ENCODE measurements around the gene C21orf91.
"Not testable (repeated sequence)": the region's sequence is repeated elsewhere in the genome, so short reads cannot be mapped to it uniquely, and the experiment has no call there.

C21orf91 gene

GRCh38 chr21:17775431-17776126, 43.6 kb downstream of the C21orf91 start:
- H3K9me3 ChIP-seq (ENCODE audit: control insufficient read depth, low read length): no peaks in the 10 kb centered on the region
- no peak overlapping the region for H3K4me3 ChIP-seq (ENCODE audit: low read length)
- DNase-seq (ENCODE audit: low read depth): no peak
- H3K27me3 ChIP-seq (replicated peaks; ENCODE audit: control insufficient read depth, insufficient read depth, low read length): no peaks in the 10 kb centered on the region
- H3K4me1 ChIP-seq (ENCODE audit: control insufficient read depth, insufficient read depth, low read length): peaks cover 5% of the 10 kb centered on the region
- H3K9ac ChIP-seq (ENCODE audit: low read length): no peak overlapping the region
- H3K36me3 ChIP-seq (ENCODE audit: control insufficient read depth, insufficient read depth, low read length, severe bottlenecking): no peaks in the 10 kb centered on the region

- not testable (repeated sequence) for H3K36me3 ChIP-seq (ENCODE audit: control insufficient read depth, insufficient read depth, low read length, severe bottlenecking); H3K27me3 ChIP-seq (replicated peaks; ENCODE audit: control insufficient read depth, insufficient read depth, low read length); H3K4me1 ChIP-seq (ENCODE audit: control insufficient read depth, insufficient read depth, low read length); H3K9ac ChIP-seq (ENCODE audit: low read length); DNase-seq (ENCODE audit: low read depth); H3K4me3 ChIP-seq (ENCODE audit: low read length); H3K9me3 ChIP-seq (ENCODE audit: control insufficient read depth, low read length)
These were observed 44.1 kb downstream of the C21orf91 start for GRCh38 chr21:17775021-17775420.

GRCh38 chr21:17769447-17769845, 49.7 kb downstream of the C21orf91 start:
- no peak overlapping the region for H3K9ac ChIP-seq (ENCODE audit: low read length)
- no peaks in the 10 kb centered on the region for H3K27me3 ChIP-seq (replicated peaks; ENCODE audit: control insufficient read depth, insufficient read depth, low read length)
- no peak overlapping the region for H3K4me3 ChIP-seq (ENCODE audit: low read length)
- no peaks in the 10 kb centered on the region for H3K9me3 ChIP-seq (ENCODE audit: control insufficient read depth, low read length)
- H3K4me1 ChIP-seq (ENCODE audit: control insufficient read depth, insufficient read depth, low read length): peaks cover 12% of the 10 kb centered on the region
- no peak for DNase-seq (ENCODE audit: low read depth)
- no peaks in the 10 kb centered on the region for H3K36me3 ChIP-seq (ENCODE audit: control insufficient read depth, insufficient read depth, low read length, severe bottlenecking)

- Histone ChIP-seq H3K4me3 (ENCODE audit: low read length) (no peak overlapping the region), H3K4me1 (ENCODE audit: control insufficient read depth, insufficient read depth, low read length) (peaks cover 12% of the 10 kb centered on the region), H3K9me3 (ENCODE audit: control insufficient read depth, low read length) (no peaks in the 10 kb centered on the region), H3K36me3 (ENCODE audit: control insufficient read depth, insufficient read depth, low read length, severe bottlenecking) (no peaks in the 10 kb centered on the region), H3K9ac (ENCODE audit: low read length) (no peak overlapping the region), H3K27me3 (replicated peaks; ENCODE audit: control insufficient read depth, insufficient read depth, low read length) (no peaks in the 10 kb centered on the region)
- peak; percentile 15 for DNase-seq (ENCODE audit: low read depth)
These were observed 50.2 kb downstream of the C21orf91 start for GRCh38 chr21:17768840-17769446.

- no peaks in the 10 kb centered on the region for H3K27me3 ChIP-seq (replicated peaks; ENCODE audit: control insufficient read depth, insufficient read depth, low read length)
- no peak overlapping the region for H3K4me3 ChIP-seq (ENCODE audit: low read length)
- no peak overlapping the region for H3K9ac ChIP-seq (ENCODE audit: low read length)
- H3K36me3 ChIP-seq (ENCODE audit: control insufficient read depth, insufficient read depth, low read length, severe bottlenecking): no peaks in the 10 kb centered on the region
- no peak for DNase-seq (ENCODE audit: low read depth)
- peaks cover 22% of the 10 kb centered on the region for H3K4me1 ChIP-seq (ENCODE audit: control insufficient read depth, insufficient read depth, low read length)
- no peaks in the 10 kb centered on the region for H3K9me3 ChIP-seq (ENCODE audit: control insufficient read depth, low read length)
These were observed 53.9 kb downstream of the C21orf91 start for GRCh38 chr21:17765207-17765606.

GRCh38 chr21:17763288-17764037, 55.7 kb downstream of the C21orf91 start:
- H3K9me3 ChIP-seq (ENCODE audit: control insufficient read depth, low read length): no peaks in the 10 kb centered on the region
- no peaks in the 10 kb centered on the region for H3K36me3 ChIP-seq (ENCODE audit: control insufficient read depth, insufficient read depth, low read length, severe bottlenecking)
- H3K4me1 ChIP-seq (ENCODE audit: control insufficient read depth, insufficient read depth, low read length): peaks cover 19% of the 10 kb centered on the region
- no peaks in the 10 kb centered on the region for H3K27me3 ChIP-seq (replicated peaks; ENCODE audit: control insufficient read depth, insufficient read depth, low read length)
- H3K9ac ChIP-seq (ENCODE audit: low read length): no peak overlapping the region
- no peak for DNase-seq (ENCODE audit: low read depth)
- no peak overlapping the region for H3K4me3 ChIP-seq (ENCODE audit: low read length)

- peaks cover 19% of the 10 kb centered on the region for H3K4me1 ChIP-seq (ENCODE audit: control insufficient read depth, insufficient read depth, low read length)
- H3K36me3 ChIP-seq (ENCODE audit: control insufficient read depth, insufficient read depth, low read length, severe bottlenecking): no peaks in the 10 kb centered on the region
- DNase-seq (ENCODE audit: low read depth): no peak
- no peaks in the 10 kb centered on the region for H3K9me3 ChIP-seq (ENCODE audit: control insufficient read depth, low read length)
- no peak overlapping the region for H3K9ac ChIP-seq (ENCODE audit: low read length)
- H3K27me3 ChIP-seq (replicated peaks; ENCODE audit: control insufficient read depth, insufficient read depth, low read length): no peaks in the 10 kb centered on the region
- no peak overlapping the region for H3K4me3 ChIP-seq (ENCODE audit: low read length)
These were observed 59.5 kb downstream of the C21orf91 start for GRCh38 chr21:17759511-17760178.

GRCh38 chr21:17758683-17759082, 60.5 kb downstream of the C21orf91 start:
- H3K4me3 ChIP-seq (ENCODE audit: low read length): no peak overlapping the region
- peaks cover 19% of the 10 kb centered on the region for H3K4me1 ChIP-seq (ENCODE audit: control insufficient read depth, insufficient read depth, low read length)
- no peaks in the 10 kb centered on the region for H3K9me3 ChIP-seq (ENCODE audit: control insufficient read depth, low read length)
- H3K9ac ChIP-seq (ENCODE audit: low read length): no peak overlapping the region
- peak; percentile 14 for DNase-seq (ENCODE audit: low read depth)
- no peaks in the 10 kb centered on the region for H3K27me3 ChIP-seq (replicated peaks; ENCODE audit: control insufficient read depth, insufficient read depth, low read length)
- no peaks in the 10 kb centered on the region for H3K36me3 ChIP-seq (ENCODE audit: control insufficient read depth, insufficient read depth, low read length, severe bottlenecking)

- H3K4me1 ChIP-seq (ENCODE audit: control insufficient read depth, insufficient read depth, low read length): peaks cover 19% of the 10 kb centered on the region
- no peak overlapping the region for H3K4me3 ChIP-seq (ENCODE audit: low read length)
- H3K36me3 ChIP-seq (ENCODE audit: control insufficient read depth, insufficient read depth, low read length, severe bottlenecking): no peaks in the 10 kb centered on the region
- H3K27me3 ChIP-seq (replicated peaks; ENCODE audit: control insufficient read depth, insufficient read depth, low read length): no peaks in the 10 kb centered on the region
- no peak for DNase-seq (ENCODE audit: low read depth)
- no peaks in the 10 kb centered on the region for H3K9me3 ChIP-seq (ENCODE audit: control insufficient read depth, low read length)
- H3K9ac ChIP-seq (ENCODE audit: low read length): no peak overlapping the region
These were observed 61.5 kb downstream of the C21orf91 start for GRCh38 chr21:17757671-17758070.

- H3K27me3 ChIP-seq (replicated peaks; ENCODE audit: control insufficient read depth, insufficient read depth, low read length): no peaks in the 10 kb centered on the region
- H3K9ac ChIP-seq (ENCODE audit: low read length): no peak overlapping the region
- no peaks in the 10 kb centered on the region for H3K9me3 ChIP-seq (ENCODE audit: control insufficient read depth, low read length)
- H3K4me1 ChIP-seq (ENCODE audit: control insufficient read depth, insufficient read depth, low read length): peaks cover 4% of the 10 kb centered on the region
- no peak overlapping the region for H3K4me3 ChIP-seq (ENCODE audit: low read length)
- no peaks in the 10 kb centered on the region for H3K36me3 ChIP-seq (ENCODE audit: control insufficient read depth, insufficient read depth, low read length, severe bottlenecking)
- no peak for DNase-seq (ENCODE audit: low read depth)
These were observed 65.4 kb downstream of the C21orf91 start for GRCh38 chr21:17753736-17754135.

GRCh38 chr21:17752171-17752570, 67.0 kb downstream of the C21orf91 start:
- Histone ChIP-seq H3K9ac (ENCODE audit: low read length) (no peak overlapping the region), H3K4me1 (ENCODE audit: control insufficient read depth, insufficient read depth, low read length) (no peaks in the 10 kb centered on the region), H3K4me3 (ENCODE audit: low read length) (no peak overlapping the region), H3K9me3 (ENCODE audit: control insufficient read depth, low read length) (no peaks in the 10 kb centered on the region), H3K27me3 (replicated peaks; ENCODE audit: control insufficient read depth, insufficient read depth, low read length) (peaks cover under 1% of the 10 kb centered on the region), H3K36me3 (ENCODE audit: control insufficient read depth, insufficient read depth, low read length, severe bottlenecking) (no peaks in the 10 kb centered on the region)
- DNase-seq (ENCODE audit: low read depth): no peak

Data from adipocyte (in vitro differentiated cells).